BE2C (cell line): ENCODE measurements around the gene B3GNT8.
A peak's percentile ranks its signal among the peaks of the same experiment; 100 is the strongest.

Experiments
- DNase-seq: peaks from one replicate; pipeline ENCODE4 v3.0.0-alpha.2; 2020
- H3K27me3 ChIP-seq: fragments of 250-450 bp; sonication (Bioruptor Pico); 2 replicates; pipeline ENCODE4 v1.5.1; 2020; ENCODE audit warnings: mild to moderate bottlenecking
- H3K36me3 ChIP-seq: fragments of 250-450 bp; sonication (Bioruptor Pico); 2 replicates; pipeline ENCODE4 v1.5.1; 2020; ENCODE audit warnings: mild to moderate bottlenecking
- H3K4me1 ChIP-seq: fragments of 250-450 bp; sonication (Bioruptor Pico); 2 replicates; pipeline ENCODE4 v1.5.1; 2020
- H3K4me3 ChIP-seq: 2 replicates; pipeline ENCODE4 v1.5.1; 2011; ENCODE audit warnings: low read depth, low read length
- H3K9me3 ChIP-seq: fragments of 250-450 bp; sonication (Bioruptor Pico); 2 replicates; pipeline ENCODE4 v1.5.1; 2020
- CTCF ChIP-seq: IDR thresholded peaks from 2 replicates; pipeline ENCODE4 v1.5.1; 2012; ENCODE audit warnings: mild to moderate bottlenecking, low read depth, low read length

The B3GNT8 gene

GRCh38 chr19:41433171-41433570 lies 6.0 kb upstream of the B3GNT8 start:
- no peak overlapping the region for H3K4me3 ChIP-seq
- H3K9me3 ChIP-seq, result no peaks in the 10 kb centered on the region
- no peaks in the 10 kb centered on the region for H3K27me3 ChIP-seq
- H3K36me3 ChIP-seq, result peaks cover 29% of the 10 kb centered on the region
- TF ChIP-seq CTCF, result no peak
- H3K4me1 ChIP-seq, result no peaks in the 10 kb centered on the region
- no peak for DNase-seq

- Histone ChIP-seq H3K27me3 (no peaks in the 10 kb centered on the region), H3K9me3 (no peaks in the 10 kb centered on the region), H3K4me1 (peaks cover 5% of the 10 kb centered on the region; the same call in 1 of the 2 replicates), H3K4me3 (no peak overlapping the region), H3K36me3 (peaks cover 27% of the 10 kb centered on the region)
- peak; percentile 57 for TF ChIP-seq CTCF
- peak; percentile 47 for DNase-seq
Measured at GRCh38 chr19:41431426-41432386, 4.5 kb upstream of the B3GNT8 start.

- H3K9me3 ChIP-seq, result no peaks in the 10 kb centered on the region
- H3K27me3 ChIP-seq, result no peaks in the 10 kb centered on the region
- TF ChIP-seq CTCF, result no peak
- no peak for DNase-seq
- H3K4me1 ChIP-seq, result peaks cover 6% of the 10 kb centered on the region; the same call in 1 of the 2 replicates
- no peak overlapping the region for H3K4me3 ChIP-seq
- peaks cover 25% of the 10 kb centered on the region for H3K36me3 ChIP-seq
Measured at GRCh38 chr19:41430922-41431321, 3.7 kb upstream of the B3GNT8 start.

- no peaks in the 10 kb centered on the region for H3K27me3 ChIP-seq
- DNase-seq, result no peak
- TF ChIP-seq CTCF, result no peak
- H3K9me3 ChIP-seq, result no peaks in the 10 kb centered on the region
- peaks cover 6% of the 10 kb centered on the region; the same call in 1 of the 2 replicates for H3K4me1 ChIP-seq
- peak overlapping the region; percentile 61 for H3K4me3 ChIP-seq
- peaks cover 24% of the 10 kb centered on the region for H3K36me3 ChIP-seq
Measured at GRCh38 chr19:41428481-41428859, 1.3 kb upstream of the B3GNT8 start.

- Histone ChIP-seq H3K36me3 (peaks cover 25% of the 10 kb centered on the region), H3K4me3 (peak overlapping the region; percentile 61), H3K4me1 (peaks cover 6% of the 10 kb centered on the region; the same call in 1 of the 2 replicates), H3K9me3 (no peaks in the 10 kb centered on the region), H3K27me3 (no peaks in the 10 kb centered on the region)
- DNase-seq, result peak; percentile 66
- TF ChIP-seq CTCF, result no peak
Measured at GRCh38 chr19:41427647-41428480, 690 bp upstream of the B3GNT8 start.
